ENCODE data around the gene HES2. TPM values are rescaled to one million over a fixed set of nuclear protein-coding genes. Genes with fewer than 3 reads are reported as not detected.

HES2 gene
- total and polyA plus RNA-seq, 4 donors: 0.26 to 5.0 (median 2.7) TPM

DNA sequence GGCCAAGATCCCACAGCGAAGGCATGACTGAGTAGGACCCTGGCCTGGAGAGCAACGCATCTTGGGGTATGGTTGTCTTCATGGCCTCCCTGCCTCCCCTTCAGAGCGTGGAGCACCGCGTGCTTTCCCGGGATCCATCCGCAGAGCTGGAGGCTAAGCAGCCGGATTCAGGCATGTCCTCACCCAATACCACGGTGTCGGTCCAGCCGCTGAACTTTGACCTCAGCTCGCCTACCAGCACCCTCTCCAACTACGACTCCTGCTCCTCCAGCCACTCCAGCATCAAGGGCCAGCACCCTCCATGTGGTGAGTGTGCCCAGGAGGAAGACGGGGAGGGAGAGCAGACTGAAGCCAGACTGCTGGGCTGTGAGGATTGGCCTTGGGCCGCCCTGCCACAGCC, 24.7 kb upstream of the HES2 start:
- Histone ChIP-seq H3K27me3 (ENCODE audit: control insufficient read depth in 3 of 3, insufficient read depth in 3 of 3, low read length in 2 of 3) (peaks cover 6 to 27% (median 20%) of the 10 kb centered on the region in 3 donors), H3K4me3 (no peak overlapping the region), H3K4me1 (ENCODE audit: control insufficient read depth in 5 of 5, insufficient read depth in 5 of 5, low read length in 5 of 5) (peaks cover 0 to 4% (median 0%) of the 10 kb centered on the region in 5 donors), H3K9ac (ENCODE audit: insufficient read depth in 1 of 2, low read length in 2 of 2) (no peak overlapping the region), H3K27ac (ENCODE audit: low read depth in 1 of 2, low read length in 1 of 2) (no peak overlapping the region), H3K9me3 (ENCODE audit: control insufficient read depth in 4 of 4, insufficient read depth in 3 of 4, low read length in 3 of 4) (no peaks in the 10 kb centered on the region), H3K36me3 (ENCODE audit: control insufficient read depth in 4 of 4, insufficient read depth in 4 of 4, low read length in 4 of 4) (no peaks in the 10 kb centered on the region)
- ATAC-seq (ENCODE audit: insufficient read depth, low FRiP score): no peak
- no peak for DNase-seq
- 87 to 96% methylated on average over 14 to 15 of the region's 15 CpGs for WGBS, 2 donors
- no peak for TF ChIP-seq CTCF (IDR thresholded peaks at IDR 0.05; ENCODE audit: control extremely low read depth, extremely low read depth)

DNA sequence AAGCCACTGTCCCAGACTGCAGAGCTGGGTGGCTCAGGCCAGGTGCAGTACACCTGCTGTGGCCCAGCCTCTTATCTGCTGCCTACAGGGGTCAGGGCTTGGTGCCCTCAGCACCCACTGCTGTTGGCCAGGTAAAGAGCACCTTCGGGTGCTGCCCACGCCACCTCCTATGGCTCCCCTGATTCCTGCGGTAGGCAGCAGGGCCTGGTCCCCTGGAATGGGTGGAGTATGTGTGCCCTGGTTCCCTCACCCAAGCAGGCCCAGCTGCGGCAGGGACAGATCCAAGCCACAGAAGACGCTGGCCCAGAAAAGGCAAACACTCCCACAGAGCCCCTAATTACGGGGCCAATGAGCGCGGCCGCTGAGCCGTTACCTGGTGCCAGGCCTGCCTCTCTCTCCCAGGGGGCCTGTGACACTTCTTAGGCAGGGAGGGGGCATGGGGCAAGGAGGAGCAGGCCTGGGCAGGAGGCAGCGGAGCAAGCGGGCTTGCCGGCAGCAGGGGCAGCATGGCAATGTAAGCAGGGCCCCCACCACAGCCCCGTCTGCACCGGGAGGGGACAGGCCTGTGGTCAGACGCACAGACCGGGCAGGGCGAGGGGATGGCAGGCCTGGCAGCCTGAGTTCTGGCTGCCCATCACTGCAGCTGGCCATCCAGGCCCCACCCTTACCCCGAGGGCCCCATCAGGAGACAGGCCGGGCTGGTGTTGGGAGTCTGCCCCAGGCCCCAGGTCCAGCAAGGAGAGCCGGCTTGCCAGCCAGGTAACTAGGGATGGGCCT, 23.8 kb upstream of the HES2 start:
- ATAC-seq (ENCODE audit: insufficient read depth, low FRiP score) (no peak), DNase-seq (no peak)
- Histone ChIP-seq H3K4me3 (no peak overlapping the region), H3K36me3 (ENCODE audit: control insufficient read depth in 4 of 4, insufficient read depth in 4 of 4, low read length in 4 of 4) (no peaks in the 10 kb centered on the region), H3K9me3 (ENCODE audit: control insufficient read depth in 4 of 4, insufficient read depth in 3 of 4, low read length in 3 of 4) (no peaks in the 10 kb centered on the region), H3K4me1 (ENCODE audit: control insufficient read depth in 5 of 5, insufficient read depth in 5 of 5, low read length in 5 of 5) (peaks cover 0 to 2% (median 0%) of the 10 kb centered on the region in 5 donors), H3K27me3 (ENCODE audit: control insufficient read depth in 3 of 3, insufficient read depth in 3 of 3, low read length in 2 of 3) (peaks cover 6 to 28% (median 23%) of the 10 kb centered on the region in 3 donors), H3K27ac (ENCODE audit: low read depth in 1 of 2, low read length in 1 of 2) (no peak overlapping the region), H3K9ac (ENCODE audit: insufficient read depth in 1 of 2, low read length in 2 of 2) (no peak overlapping the region)
- no peak for TF ChIP-seq CTCF (IDR thresholded peaks at IDR 0.05; ENCODE audit: control extremely low read depth, extremely low read depth)
- WGBS, 2 donors: 90 to 95% methylated on average over 21 of the region's 21 CpGs

DNA sequence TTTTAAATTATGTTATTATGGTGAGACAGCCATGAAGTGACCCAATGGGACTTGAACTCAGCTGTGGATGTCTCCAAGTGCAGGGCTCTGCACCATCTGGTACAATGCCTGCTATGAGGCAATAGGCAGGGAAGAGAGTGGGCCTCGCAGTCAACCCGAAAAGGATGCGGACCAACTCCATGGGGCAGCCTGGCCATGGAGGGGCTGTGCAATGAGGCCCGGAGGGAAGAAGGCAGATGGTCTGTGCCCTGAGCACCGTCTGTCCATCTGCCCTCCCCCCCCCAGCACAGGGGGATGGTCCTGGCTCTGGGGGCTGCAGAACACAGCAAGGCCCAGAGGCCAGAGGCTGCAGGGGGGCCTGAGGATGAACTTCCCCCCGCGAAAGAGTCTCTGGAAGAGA, 21.9 kb upstream of the HES2 start:
- Histone ChIP-seq H3K9me3 (ENCODE audit: control insufficient read depth in 4 of 4, insufficient read depth in 3 of 4, low read length in 3 of 4) (no peaks in the 10 kb centered on the region), H3K27ac (ENCODE audit: low read depth in 1 of 2, low read length in 1 of 2) (no peak overlapping the region), H3K9ac (ENCODE audit: insufficient read depth in 1 of 2, low read length in 2 of 2) (no peak overlapping the region), H3K36me3 (ENCODE audit: control insufficient read depth in 4 of 4, insufficient read depth in 4 of 4, low read length in 4 of 4) (no peaks in the 10 kb centered on the region), H3K4me3 (no peak overlapping the region), H3K27me3 (ENCODE audit: control insufficient read depth in 3 of 3, insufficient read depth in 3 of 3, low read length in 2 of 3) (peaks cover 6 to 28% (median 20%) of the 10 kb centered on the region in 3 donors), H3K4me1 (ENCODE audit: control insufficient read depth in 5 of 5, insufficient read depth in 5 of 5, low read length in 5 of 5) (no peaks in the 10 kb centered on the region)
- DNase-seq: no peak
- ATAC-seq (ENCODE audit: insufficient read depth, low FRiP score): no peak
- TF ChIP-seq CTCF (IDR thresholded peaks at IDR 0.05; ENCODE audit: control extremely low read depth, extremely low read depth): no peak
- 71 to 79% methylated on average over 7 of the region's 7 CpGs for WGBS, 2 donors

All from lung (tissue), 12 donors.